DMS79 treated with DMSO at 0.1 percent for 48 hours (cell line): Measurements from ENCODE around the gene G2E3.

ENCODE experiments used
- DNase-seq: peaks from one replicate; lab custom pipeline; 2025; lab: John Stamatoyannopoulos, UW

Gene G2E3

GRCh38 chr14:30655658-30656057, 96.7 kb downstream of the G2E3 start:
- DNase-seq = no peak

- no peak for DNase-seq
These were observed 97.3 kb downstream of the G2E3 start for GRCh38 chr14:30656190-30656632.

GRCh38 chr14:30657050-30657449, 98.1 kb downstream of the G2E3 start:
- no peak for DNase-seq

GRCh38 chr14:30657606-30658163, 98.7 kb downstream of the G2E3 start:
- DNase-seq = no peak

- DNase-seq = no peak
These were observed 99.7 kb downstream of the G2E3 start for GRCh38 chr14:30658645-30659044.

- DNase-seq = no peak
These were observed 110.6 kb downstream of the G2E3 start for GRCh38 chr14:30669594-30669993.
